ENCODE measurements around the gene PPP2R5A.
"Not testable (repeated sequence)": the region's sequence is repeated elsewhere in the genome, so short reads cannot be mapped to it uniquely, and the experiment has no call there.

Gene PPP2R5A

DNA sequence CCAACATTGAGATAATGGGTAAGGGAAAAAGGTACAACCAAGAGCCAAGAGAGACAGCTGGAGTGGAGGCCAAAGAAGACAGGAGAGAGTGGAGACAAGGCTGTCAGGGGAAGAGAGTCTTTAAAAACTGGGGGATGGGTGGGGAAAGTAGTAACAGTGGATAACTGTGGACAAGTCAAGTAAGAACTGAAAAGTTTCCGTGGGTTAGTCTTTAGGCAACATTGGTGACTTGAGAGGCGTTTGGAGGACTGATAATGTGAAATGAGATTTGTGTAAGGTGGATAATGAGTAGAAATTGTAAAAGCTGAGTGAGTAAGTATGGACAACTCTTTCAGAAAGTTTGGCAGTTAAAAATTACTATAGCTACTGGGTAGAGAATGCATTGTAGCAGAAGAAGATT, 10.4 kb downstream of the PPP2R5A start:
- DNase-seq (ENCODE audit: low read depth in 3 of 3, low spot score in 1 of 3) = no peak

DNA sequence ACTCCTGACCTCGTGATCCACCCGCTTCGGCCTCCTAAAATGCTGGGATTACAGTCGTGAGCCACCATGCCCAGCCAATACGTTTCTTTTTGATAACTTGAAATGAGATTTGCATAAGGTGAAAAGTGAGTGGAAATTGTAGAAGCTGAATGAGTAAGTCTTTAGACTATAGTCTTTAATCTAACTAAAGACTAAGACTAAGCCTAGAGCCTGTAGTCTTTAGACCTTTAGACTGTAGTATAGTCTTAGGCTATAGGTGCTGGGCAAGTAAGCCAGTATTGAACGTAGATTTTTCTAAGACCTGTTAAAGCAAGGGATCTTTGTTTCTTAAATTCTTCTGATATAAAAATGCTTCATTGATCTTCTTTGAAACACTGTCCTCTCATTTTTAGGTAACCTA, 12.1 kb downstream of the PPP2R5A start:
- DNase-seq (ENCODE audit: low read depth in 3 of 3, low spot score in 1 of 3) = no peak

GRCh38 chr1:212301580-212301979, 16.4 kb downstream of the PPP2R5A start:
- no peak for DNase-seq (ENCODE audit: low read depth in 3 of 3, low spot score in 1 of 3)

- DNase-seq (ENCODE audit: low read depth in 3 of 3, low spot score in 1 of 3) = no peak
These were observed 17.7 kb downstream of the PPP2R5A start for GRCh38 chr1:212302745-212303383.

DNA sequence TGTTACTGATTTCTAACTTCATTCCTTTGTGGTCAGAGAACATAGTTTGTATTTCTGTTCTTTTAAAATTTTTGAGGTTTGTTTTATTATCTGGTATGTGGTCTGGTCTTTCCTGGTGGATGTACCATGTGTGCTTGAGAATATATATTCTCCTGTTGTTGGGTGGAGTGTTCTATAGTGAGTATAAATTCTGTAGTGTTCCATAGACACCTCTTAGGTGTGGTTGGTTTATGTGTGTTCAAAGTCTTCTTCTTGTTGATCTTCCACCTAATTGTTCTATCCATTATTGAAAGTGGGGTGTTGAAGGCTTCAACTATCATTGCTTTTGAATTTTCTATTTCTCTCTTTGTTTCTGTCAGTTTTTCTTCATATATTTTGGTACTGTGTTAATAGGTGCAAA, 20.1 kb downstream of the PPP2R5A start:
- no peak for DNase-seq (ENCODE audit: low read depth in 3 of 3, low spot score in 1 of 3)

DNA sequence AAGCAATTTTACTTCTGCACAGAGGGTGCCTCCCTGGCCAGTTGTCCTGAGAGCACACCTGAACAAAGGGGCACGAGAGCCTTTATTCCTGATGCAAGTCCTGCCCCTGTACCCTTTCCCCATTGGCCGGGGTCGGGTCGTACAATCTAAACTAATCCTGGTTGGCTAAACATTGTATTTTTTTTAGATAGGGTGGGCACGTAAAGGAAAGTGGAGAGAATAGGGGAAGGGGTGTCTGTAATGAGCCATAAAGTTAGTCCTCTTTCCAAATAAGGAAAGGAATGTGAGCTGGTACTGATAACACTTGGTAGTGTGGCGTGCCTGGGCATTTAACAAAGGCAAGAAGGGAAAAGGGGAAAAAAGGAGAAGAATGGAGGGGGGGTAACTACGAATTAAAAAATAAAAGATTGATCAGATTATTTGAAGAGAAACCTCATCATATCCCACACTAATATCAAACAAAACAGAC, 20.8 kb downstream of the PPP2R5A start:
- not testable (repeated sequence) for DNase-seq (ENCODE audit: low read depth in 3 of 3, low spot score in 1 of 3)

- DNase-seq (ENCODE audit: low read depth in 3 of 3, low spot score in 1 of 3) = no peak
These were observed 24.8 kb downstream of the PPP2R5A start for GRCh38 chr1:212309967-212310366.

- no peak for DNase-seq (ENCODE audit: low read depth in 3 of 3, low spot score in 1 of 3)
These were observed 25.2 kb downstream of the PPP2R5A start for GRCh38 chr1:212310383-212310782.

- no peak for DNase-seq (ENCODE audit: low read depth in 3 of 3, low spot score in 1 of 3)
These were observed 26.8 kb downstream of the PPP2R5A start for GRCh38 chr1:212311836-212312497.

GRCh38 chr1:212313616-212314015, 28.4 kb downstream of the PPP2R5A start:
- no peak for DNase-seq (ENCODE audit: low read depth in 3 of 3, low spot score in 1 of 3)

DNA sequence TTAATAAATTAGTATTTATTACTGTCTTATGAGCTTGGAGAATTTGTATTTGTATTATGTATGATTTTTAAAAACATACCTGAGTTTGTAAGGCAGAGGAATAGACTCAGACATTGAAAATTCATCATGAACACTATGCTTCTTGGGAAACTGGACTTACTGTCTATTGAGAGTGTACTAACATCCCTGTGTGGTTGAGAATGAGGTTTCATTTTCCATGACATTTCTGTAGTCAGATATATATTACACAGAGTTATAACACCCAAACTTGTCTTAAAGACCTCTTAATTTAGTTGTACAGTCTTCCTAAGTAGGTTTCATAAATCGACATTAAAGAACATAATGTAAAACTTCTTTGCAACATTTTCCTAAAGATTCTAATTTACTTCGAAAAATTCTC, 30.0 kb downstream of the PPP2R5A start:
- no peak for DNase-seq (ENCODE audit: low read depth in 3 of 3, low spot score in 1 of 3)

- no peak for DNase-seq (ENCODE audit: low read depth in 3 of 3, low spot score in 1 of 3)
These were observed 30.7 kb downstream of the PPP2R5A start for GRCh38 chr1:212315907-212316306.

- DNase-seq (ENCODE audit: low read depth in 3 of 3, low spot score in 1 of 3) = no peak
These were observed 32.7 kb downstream of the PPP2R5A start for GRCh38 chr1:212317916-212318315.

DNA sequence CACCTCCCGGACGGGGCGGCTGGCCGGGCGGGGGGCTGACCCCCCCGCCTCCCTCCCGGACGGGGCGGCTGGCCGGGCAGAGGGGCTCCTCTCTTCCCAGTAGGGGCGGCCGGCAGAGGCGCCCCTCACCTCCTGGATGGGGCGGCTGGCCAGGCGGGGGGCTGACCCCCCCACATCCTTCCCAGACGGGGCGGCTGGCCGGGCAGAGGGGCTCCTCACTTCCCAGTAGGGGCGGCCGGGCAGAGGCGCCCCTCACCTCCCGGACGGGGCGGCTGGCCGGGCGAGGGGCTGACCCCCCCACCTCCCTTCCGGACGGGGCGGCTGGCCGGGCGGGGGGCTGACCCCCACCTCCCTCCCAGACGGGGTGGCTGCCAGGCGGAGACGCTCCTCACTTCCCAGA, 35.8 kb downstream of the PPP2R5A start:
- not testable (repeated sequence) for DNase-seq (ENCODE audit: low read depth in 3 of 3, low spot score in 1 of 3)

DNA sequence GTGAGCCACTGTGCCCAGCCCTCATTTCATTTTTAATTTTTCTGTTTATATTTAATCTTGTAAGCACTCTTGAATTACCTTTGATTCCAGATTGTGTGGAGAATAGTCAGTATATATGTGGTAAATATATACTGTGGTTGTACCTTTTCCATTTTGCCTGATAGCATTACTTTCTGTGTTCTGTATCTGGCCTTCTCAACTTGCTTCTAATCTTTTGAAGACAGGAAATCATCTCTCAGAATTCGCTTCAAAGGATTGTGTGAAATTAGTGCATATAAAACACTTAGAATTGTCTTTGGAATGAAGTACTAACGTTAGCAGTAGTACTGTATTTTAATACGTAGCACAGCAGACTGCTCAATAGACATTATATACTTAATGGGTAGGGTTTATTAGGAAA, 37.9 kb downstream of the PPP2R5A start:
- DNase-seq (ENCODE audit: low read depth in 3 of 3, low spot score in 1 of 3) = no peak

GRCh38 chr1:212326541-212326940, 41.3 kb downstream of the PPP2R5A start:
- no peak for DNase-seq (ENCODE audit: low read depth in 3 of 3, low spot score in 1 of 3)

DNA sequence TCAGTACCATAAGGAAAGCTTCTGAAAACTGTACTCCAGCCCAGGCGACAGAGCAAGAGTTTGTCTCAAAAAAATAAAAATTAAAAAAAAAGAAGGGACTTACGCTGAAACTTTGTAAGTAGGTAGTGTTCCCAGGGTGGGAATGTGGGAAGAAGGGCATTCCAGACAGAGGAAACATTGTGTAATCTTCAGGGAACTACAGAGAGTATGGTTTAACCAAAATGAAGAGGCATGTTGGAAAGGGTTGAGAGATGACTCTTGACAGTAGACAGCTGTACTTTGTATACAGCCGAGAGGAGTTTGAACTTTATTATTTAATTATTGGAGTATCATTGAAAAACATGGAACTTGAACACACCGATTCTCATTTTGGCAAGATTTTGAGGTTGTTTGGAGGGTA, 43.0 kb downstream of the PPP2R5A start:
- no peak for DNase-seq (ENCODE audit: low read depth in 3 of 3, low spot score in 1 of 3)

DNA sequence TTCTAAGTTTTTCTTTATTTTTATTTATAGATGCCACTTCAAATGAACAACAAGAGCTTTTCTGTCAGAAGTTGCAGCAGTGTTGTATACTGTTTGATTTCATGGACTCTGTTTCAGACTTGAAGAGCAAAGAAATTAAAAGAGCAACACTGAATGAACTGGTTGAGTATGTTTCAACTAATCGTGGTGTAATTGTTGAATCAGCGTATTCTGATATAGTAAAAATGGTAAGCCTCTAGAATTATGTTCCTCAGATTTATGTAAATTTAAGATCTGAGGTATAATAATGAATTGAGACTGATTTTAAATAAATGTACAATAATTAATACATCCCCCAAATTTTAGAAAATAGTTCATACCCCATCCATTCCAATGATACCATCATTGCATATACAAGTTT, 43.9 kb downstream of the PPP2R5A start:
- no peak for DNase-seq (ENCODE audit: low read depth in 3 of 3, low spot score in 1 of 3)

- DNase-seq (ENCODE audit: low read depth in 3 of 3, low spot score in 1 of 3) = no peak
These were observed 55.9 kb downstream of the PPP2R5A start for GRCh38 chr1:212341090-212341489.

DNA sequence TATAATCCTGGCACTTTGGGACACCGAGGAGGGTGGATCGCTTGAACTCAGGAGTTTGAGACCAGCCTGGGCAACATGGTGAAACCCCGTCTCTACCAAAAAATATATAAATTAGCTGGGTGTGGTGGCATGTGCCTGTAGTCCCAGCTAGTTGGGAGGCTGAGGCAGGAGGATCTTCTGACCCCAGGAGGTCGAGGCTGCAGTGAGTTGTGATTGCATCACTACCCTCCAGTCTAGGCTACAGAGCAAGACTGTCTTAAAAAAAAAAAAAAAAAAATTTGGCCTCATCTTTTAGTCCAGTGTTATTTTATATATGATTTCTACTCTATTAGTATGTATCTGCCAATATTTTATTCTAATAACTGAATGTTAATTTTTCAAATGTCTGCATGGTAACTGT, 59.7 kb downstream of the PPP2R5A start:
- DNase-seq (ENCODE audit: low read depth in 3 of 3, low spot score in 1 of 3) = no peak

- DNase-seq (ENCODE audit: low read depth in 3 of 3, low spot score in 1 of 3) = no peak
These were observed 61.4 kb downstream of the PPP2R5A start for GRCh38 chr1:212346601-212347000.

- DNase-seq (ENCODE audit: low read depth in 3 of 3, low spot score in 1 of 3) = no peak
These were observed 66.6 kb downstream of the PPP2R5A start for GRCh38 chr1:212351588-212352362.

All from stimulated activated CD4-positive, alpha-beta T cell treated with anti-CD3 and anti-CD28 coated beads, TNF-alpha, amount 100 ng/mL, for 1 hour (primary cell).